Measurements from ENCODE around the gene STK11IP. TPM values are rescaled to one million over a fixed set of nuclear protein-coding genes. Genes with fewer than 3 reads are reported as not detected.

The STK11IP gene
- total and polyA plus RNA-seq, 7 donors = 5.5 to 13.3 (median 9.0) TPM

DNA sequence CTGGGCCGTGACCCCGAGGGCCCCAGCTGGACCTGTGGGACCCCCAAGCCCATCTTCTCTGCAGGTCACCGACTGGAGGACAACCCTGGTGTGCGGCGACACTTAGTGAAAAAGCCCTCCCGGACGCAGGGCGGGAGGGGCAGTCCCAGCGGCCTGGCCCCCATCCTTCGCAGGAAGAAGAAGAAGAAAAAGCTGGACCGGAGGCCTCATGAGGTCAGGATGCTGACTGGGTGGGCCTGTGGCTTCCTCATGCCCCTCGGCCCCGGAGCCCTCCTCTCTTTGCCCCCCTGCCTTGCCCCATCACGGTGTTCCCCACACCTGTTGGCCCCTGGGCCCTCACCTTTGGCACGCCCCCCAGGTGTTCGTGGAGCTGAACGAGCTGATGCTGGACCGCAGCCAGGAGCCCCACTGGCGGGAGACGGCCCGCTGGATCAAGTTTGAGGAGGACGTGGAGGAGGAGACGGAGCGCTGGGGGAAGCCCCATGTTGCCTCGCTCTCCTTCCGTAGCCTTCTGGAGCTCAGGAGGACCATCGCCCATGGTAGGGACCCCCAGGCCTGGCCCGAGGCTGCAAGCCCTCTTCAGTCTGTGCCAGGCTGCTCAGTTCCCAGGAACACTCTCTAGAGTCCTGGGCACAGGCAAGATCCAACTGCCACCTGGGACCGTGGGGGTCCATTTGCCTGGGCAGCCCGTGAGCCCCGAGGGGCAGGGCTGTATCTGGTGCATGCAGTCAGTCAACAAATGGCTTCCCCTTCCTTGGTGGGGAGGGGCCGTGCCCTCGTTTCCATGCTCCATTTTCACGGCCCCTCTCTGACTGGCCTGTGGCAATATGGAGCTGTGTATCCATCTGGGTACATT, 34.5 kb downstream of the STK11IP start:
- Histone ChIP-seq H3K36me3 (ENCODE audit: insufficient read depth in 1 of 2, low read depth in 1 of 2) (no peaks in the 10 kb centered on the region), H3K27me3 (ENCODE audit: insufficient read depth in 3 of 3, low read length in 2 of 3) (no peaks in the 10 kb centered on the region), H3K4me3 (no peak overlapping the region), H3K27ac (no peak overlapping the region), H3K4me1 (no peaks in the 10 kb centered on the region), H3K9me3 (no peaks in the 10 kb centered on the region)
- 82 to 87% (median 87%) methylated on average over 31 to 34 of the region's 34 CpGs for WGBS, 3 donors
- DNase-seq = no peak
- no peak for ATAC-seq
- TF ChIP-seq, protein P1, sequence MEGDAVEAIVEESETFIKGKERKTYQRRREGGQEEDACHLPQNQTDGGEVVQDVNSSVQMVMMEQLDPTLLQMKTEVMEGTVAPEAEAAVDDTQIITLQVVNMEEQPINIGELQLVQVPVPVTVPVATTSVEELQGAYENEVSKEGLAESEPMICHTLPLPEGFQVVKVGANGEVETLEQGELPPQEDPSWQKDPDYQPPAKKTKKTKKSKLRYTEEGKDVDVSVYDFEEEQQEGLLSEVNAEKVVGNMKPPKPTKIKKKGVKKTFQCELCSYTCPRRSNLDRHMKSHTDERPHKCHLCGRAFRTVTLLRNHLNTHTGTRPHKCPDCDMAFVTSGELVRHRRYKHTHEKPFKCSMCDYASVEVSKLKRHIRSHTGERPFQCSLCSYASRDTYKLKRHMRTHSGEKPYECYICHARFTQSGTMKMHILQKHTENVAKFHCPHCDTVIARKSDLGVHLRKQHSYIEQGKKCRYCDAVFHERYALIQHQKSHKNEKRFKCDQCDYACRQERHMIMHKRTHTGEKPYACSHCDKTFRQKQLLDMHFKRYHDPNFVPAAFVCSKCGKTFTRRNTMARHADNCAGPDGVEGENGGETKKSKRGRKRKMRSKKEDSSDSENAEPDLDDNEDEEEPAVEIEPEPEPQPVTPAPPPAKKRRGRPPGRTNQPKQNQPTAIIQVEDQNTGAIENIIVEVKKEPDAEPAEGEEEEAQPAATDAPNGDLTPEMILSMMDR (IDR thresholded peaks at IDR 0.05) = no peak
- intact Hi-C loops (cut with DNase I) = no loop called here

DNA sequence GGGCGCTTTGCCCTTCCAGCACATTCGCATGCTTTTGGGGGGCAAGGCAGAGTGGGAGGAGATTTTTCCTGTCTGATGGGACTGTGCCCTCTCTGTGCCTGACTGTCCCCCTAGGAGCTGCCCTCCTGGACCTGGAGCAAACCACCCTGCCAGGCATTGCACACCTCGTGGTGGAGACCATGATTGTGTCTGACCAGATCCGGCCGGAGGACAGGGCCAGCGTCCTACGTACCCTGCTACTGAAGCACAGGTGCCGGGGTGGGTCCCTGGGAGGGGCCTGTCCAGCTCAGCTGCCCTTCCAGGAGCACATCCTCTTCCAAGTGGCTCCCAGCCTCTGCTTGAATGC, 35.1 kb downstream of the STK11IP start:
- no peaks in the 10 kb centered on the region for H3K9me3 ChIP-seq
- TF ChIP-seq, protein P1 (IDR thresholded peaks at IDR 0.05) = no peak
- DNase-seq (no peak), ATAC-seq (no peak)
- H3K27me3 ChIP-seq (ENCODE audit: insufficient read depth in 3 of 3, low read length in 2 of 3) = no peaks in the 10 kb centered on the region
- no peak overlapping the region for H3K27ac ChIP-seq
- no peaks in the 10 kb centered on the region for H3K4me1 ChIP-seq
- WGBS, 3 donors = 82 to 94% (median 93%) methylated on average over 8 of the region's 8 CpGs
- no peak overlapping the region for H3K4me3 ChIP-seq
- intact Hi-C loops (cut with DNase I) = no loop called here
- H3K36me3 ChIP-seq (ENCODE audit: insufficient read depth in 1 of 2, low read depth in 1 of 2) = no peaks in the 10 kb centered on the region

DNA sequence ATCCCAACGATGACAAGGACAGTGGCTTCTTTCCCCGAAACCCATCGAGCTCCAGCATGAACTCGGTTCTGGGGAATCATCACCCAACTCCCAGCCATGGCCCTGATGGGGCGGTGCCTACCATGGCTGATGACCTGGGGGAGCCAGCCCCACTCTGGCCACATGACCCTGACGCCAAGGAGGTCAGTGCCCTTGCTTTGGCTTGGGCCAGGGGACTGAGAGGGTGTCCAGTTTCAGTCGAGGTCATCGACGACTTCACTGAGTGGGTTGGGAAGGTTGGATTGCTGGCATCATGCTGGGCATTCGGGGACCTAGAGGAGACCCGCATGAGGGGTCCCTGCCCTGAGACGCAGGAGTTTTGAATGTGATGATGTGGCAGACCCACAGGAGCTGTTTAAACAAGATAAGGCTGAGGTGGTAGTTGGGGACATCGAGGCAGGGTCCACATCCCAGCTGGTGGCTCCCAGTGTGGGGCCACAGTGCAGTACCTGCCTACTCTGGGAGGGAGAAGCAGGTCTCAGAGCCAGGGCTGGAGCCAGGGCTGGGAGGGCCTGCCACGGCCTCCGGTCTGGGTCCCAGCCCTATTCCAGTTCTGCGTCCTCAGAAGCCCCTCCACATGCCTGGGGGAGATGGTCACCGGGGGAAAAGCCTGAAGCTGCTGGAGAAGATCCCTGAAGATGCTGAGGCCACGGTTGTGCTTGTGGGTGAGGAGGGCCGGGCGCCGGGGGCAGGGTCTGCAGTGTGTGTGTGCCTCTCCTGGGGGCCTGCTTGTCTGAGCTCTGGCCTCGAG, 35.8 kb downstream of the STK11IP start:
- DNase-seq (no peak), ATAC-seq (no peak)
- 82 to 87% (median 86%) methylated on average over 19 to 22 of the region's 22 CpGs for WGBS, 3 donors
- Histone ChIP-seq H3K4me1 (no peaks in the 10 kb centered on the region), H3K9me3 (no peaks in the 10 kb centered on the region), H3K36me3 (ENCODE audit: insufficient read depth in 1 of 2, low read depth in 1 of 2) (no peaks in the 10 kb centered on the region), H3K27me3 (ENCODE audit: insufficient read depth in 3 of 3, low read length in 2 of 3) (no peaks in the 10 kb centered on the region), H3K27ac (no peak overlapping the region), H3K4me3 (no peak overlapping the region)
- TF ChIP-seq, protein P1 (IDR thresholded peaks at IDR 0.05) = no peak
- intact Hi-C loops (cut with DNase I) = no loop called here

DNA sequence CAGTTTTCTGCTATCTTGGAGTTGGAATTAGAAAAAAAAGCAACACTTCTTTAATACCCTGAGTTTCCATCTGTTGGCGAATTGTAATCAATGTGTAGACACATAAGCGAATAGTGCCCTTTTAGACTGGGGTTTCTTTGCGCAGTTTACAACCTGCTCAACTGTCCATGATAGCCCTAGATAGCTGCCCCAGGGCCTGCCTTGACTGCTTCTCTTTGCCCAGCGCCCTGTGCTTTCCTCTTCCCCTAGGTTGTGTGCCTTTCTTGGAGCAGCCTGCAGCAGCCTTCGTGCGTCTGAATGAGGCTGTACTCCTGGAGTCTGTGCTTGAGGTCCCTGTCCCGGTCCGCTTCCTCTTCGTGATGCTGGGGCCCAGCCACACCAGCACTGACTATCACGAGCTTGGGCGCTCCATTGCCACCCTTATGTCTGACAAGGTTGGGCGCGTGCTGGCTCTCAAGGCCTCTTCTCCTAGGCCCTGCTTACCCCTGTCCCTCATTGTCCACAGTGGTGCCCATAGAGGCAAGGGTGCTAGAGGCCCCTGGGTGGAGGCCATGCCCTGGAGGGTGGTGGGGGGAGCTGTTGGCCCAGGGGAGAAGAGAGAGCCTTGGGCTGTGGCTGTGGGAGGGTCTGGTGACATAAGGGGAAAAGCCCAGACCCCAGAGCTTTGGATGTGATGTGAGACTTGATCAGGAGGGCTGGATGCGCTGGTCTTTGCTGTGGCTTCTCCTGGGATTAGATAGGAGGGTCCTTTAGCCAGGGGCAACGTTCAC, 36.7 kb downstream of the STK11IP start:
- Histone ChIP-seq H3K27me3 (ENCODE audit: insufficient read depth in 3 of 3, low read length in 2 of 3) (no peaks in the 10 kb centered on the region), H3K4me1 (no peaks in the 10 kb centered on the region), H3K4me3 (no peak overlapping the region), H3K36me3 (ENCODE audit: insufficient read depth in 1 of 2, low read depth in 1 of 2) (no peaks in the 10 kb centered on the region), H3K9me3 (no peaks in the 10 kb centered on the region), H3K27ac (no peak overlapping the region)
- intact Hi-C loops (cut with DNase I) = no loop called here
- DNase-seq (no peak), ATAC-seq (no peak)
- WGBS, 3 donors = 91 to 98% (median 91%) methylated on average over 15 of the region's 15 CpGs
- TF ChIP-seq, protein P1 (IDR thresholded peaks at IDR 0.05) = no peak

Measured in psoas muscle (tissue), 8 donors.